Measurements from ENCODE around the gene THAP3. TPM values are rescaled to one million over a fixed set of nuclear protein-coding genes. Genes with fewer than 3 reads are reported as not detected.

The THAP3 gene
- total and polyA plus RNA-seq, 9 of the 15 experiments (the other 6 are each of a cell fraction or from before 2014, with no cell fraction given): 1.9 to 31.2 (median 18.2) TPM

GRCh38 chr1:6579374-6580118 lies 45.1 kb upstream of the THAP3 start, which contains the start of gene ZBTB48 (continued):
- TF ChIP-seq ZBTB34 (CRISPR knock-in tag; IDR thresholded peaks at IDR 0.05) (no peak), FOS (IDR thresholded peaks at IDR 0.05; ENCODE audit: extremely low read depth, insufficient read length) (peak; percentile 39), ETS1 (conservative IDR thresholded peaks at IDR 0.05; ENCODE audit: control insufficient read depth, low read depth, low read length) (0 out of 2 replicates have a peak, but pooled peaks have one; percentile 74), CREB3 (tag; conservative IDR thresholded peaks at IDR 0.05; ENCODE audit: low read depth) (no peak), RBM39 (optimal IDR thresholded peaks at IDR 0.05; ENCODE audit: low read depth, low read length) (no peak), PHF20 (IDR thresholded peaks at IDR 0.05; ENCODE audit: partially characterized antibody) (peak; percentile 64), ZNF507 (tag; conservative IDR thresholded peaks at IDR 0.05) (no peak), ZFX (CRISPR knock-in tag; IDR thresholded peaks at IDR 0.05) (no peak; the same call in 1 of the 2 replicates), ZNF12 (CRISPR knock-in tag; IDR thresholded peaks at IDR 0.05) (0 out of 2 replicates have a peak, but pooled peaks have one; percentile 37), KAT8 (IDR thresholded peaks at IDR 0.05; ENCODE audit: low read depth) (no peak), ZC3H11A (IDR thresholded peaks at IDR 0.05; ENCODE audit: low read depth, low read length) (no peak), ZNF639 (CRISPR knock-in tag; conservative IDR thresholded peaks at IDR 0.05 in 1 of 2, IDR thresholded peaks at IDR 0.05 in 1 of 2) (0 out of 4 replicates have a peak, but pooled peaks of 1 of the 2 experiments have one; percentile 26), PRPF4 (IDR thresholded peaks at IDR 0.05; ENCODE audit: insufficient read depth, low read depth, low read length, poor library complexity, severe bottlenecking) (no peak), PPARD (CRISPR knock-in tag; IDR thresholded peaks at IDR 0.05) (no peak), ZNF644 (tag; IDR thresholded peaks at IDR 0.05; ENCODE audit: low read depth) (no peak), CCNT2 (IDR thresholded peaks at IDR 0.05; ENCODE audit: borderline replicate concordance, extremely low read depth, insufficient read length, low read depth, low read length) (peak; percentile 73), ZNF584 (CRISPR knock-in tag; IDR thresholded peaks at IDR 0.05; ENCODE audit: low read depth) (no peak), BHLHE40 (IDR thresholded peaks at IDR 0.05; ENCODE audit: low read length) (peak; percentile 69), TEAD1 (CRISPR knock-in tag; IDR thresholded peaks at IDR 0.05) (no peak; a peak in 1 of 4 replicates), ZNF79 (CRISPR knock-in tag; IDR thresholded peaks at IDR 0.05; ENCODE audit: low read depth) (no peak), L3MBTL2 (IDR thresholded peaks at IDR 0.05) (peak; percentile 79), CBFA2T3 (IDR thresholded peaks at IDR 0.05) (no peak), FOXA1 (IDR thresholded peaks at IDR 0.05; ENCODE audit: borderline replicate concordance) (no peak)

Data from K562 (cell line).